Activated naive CD8-positive, alpha-beta T cell treated with anti-CD3 and anti-CD28 coated beads, Interleukin-2, amount 50 U/mL, for 16 hours (primary cell): Measurements from ENCODE around the gene SNAPC3.
"Not testable (repeated sequence)": the region's sequence is repeated elsewhere in the genome, so short reads cannot be mapped to it uniquely, and the experiment has no call there.

Experiments
- DNase-seq: peaks from one replicate; pipeline ENCODE4 v3.0.0-alpha.2; 2020; ENCODE audit warnings: low read depth, low spot score

The SNAPC3 gene

DNA sequence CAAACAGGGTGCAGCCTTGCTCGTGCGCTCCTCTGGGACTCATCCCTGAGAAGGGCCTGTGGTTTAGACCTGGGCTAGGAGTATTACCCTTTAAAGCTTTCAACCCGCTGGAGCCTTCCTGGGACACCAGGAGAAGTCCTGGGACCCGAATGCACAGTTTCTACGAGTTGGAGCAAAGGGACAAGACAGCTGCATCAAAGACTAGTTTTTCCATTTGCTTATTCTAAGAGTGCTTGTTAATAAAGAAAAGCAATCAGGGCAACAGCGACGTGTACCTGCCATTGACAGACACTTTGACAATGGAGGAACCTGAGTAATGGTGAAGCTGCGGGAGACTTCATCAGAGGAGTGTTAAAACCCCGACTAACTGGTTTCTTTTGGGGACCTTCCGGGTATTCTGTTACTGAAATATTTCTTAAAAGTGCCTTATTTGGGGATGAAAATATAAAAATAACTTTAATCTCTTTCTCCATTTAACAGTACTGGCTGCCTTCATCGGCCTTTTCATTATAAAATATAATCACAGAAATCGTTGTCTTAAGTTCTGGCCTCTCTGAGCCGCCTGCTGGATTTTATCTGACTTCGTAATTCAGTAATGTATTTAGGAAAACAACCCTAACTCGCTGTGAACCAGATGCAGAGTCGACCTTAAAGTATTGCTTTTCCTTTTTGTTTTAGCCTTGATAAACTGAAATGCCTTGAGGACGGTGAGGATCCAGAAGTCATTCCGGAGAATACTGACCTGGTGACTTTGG is 732 bp downstream of the SNAPC3 start:
- no peak for DNase-seq

DNA sequence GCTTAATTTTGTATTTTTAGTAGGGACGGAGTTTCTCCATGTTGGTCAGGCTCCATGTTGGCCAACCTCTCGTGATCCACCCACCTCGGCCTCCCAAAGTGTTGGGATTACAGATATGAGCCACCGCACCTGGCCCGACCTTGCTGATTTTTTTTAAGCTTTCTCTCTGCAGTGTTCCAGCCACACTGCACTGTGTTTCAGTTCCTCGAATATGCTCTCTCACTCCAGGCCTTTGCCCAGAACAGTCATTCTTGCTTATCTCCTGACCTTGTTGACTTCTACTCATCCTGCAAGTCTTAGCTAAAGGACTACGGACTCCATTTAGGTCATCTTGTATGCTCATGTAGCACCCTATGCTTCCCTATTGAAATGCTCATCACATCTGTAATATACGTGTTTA is 3.3 kb downstream of the SNAPC3 start:
- no peak for DNase-seq

DNA sequence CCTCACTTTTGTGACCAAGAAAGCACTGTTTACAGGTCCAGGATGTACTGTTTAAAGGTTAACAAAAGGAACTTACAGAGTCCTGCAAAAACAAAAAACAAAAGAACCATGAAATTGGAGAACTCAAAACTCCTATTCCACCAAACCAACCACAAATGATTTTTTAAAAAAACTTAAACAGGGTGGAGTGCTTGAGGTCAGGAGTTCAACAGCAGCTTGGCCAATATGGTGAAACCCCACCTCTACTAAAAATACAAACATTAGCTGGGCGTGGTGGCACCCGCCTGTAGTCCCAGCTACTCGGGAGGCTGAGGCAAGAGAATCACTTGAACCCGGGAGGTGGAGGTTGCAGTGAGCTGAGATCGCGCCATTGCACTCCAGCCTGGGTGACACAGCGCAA is 5.0 kb downstream of the SNAPC3 start:
- not testable (repeated sequence) for DNase-seq

DNA sequence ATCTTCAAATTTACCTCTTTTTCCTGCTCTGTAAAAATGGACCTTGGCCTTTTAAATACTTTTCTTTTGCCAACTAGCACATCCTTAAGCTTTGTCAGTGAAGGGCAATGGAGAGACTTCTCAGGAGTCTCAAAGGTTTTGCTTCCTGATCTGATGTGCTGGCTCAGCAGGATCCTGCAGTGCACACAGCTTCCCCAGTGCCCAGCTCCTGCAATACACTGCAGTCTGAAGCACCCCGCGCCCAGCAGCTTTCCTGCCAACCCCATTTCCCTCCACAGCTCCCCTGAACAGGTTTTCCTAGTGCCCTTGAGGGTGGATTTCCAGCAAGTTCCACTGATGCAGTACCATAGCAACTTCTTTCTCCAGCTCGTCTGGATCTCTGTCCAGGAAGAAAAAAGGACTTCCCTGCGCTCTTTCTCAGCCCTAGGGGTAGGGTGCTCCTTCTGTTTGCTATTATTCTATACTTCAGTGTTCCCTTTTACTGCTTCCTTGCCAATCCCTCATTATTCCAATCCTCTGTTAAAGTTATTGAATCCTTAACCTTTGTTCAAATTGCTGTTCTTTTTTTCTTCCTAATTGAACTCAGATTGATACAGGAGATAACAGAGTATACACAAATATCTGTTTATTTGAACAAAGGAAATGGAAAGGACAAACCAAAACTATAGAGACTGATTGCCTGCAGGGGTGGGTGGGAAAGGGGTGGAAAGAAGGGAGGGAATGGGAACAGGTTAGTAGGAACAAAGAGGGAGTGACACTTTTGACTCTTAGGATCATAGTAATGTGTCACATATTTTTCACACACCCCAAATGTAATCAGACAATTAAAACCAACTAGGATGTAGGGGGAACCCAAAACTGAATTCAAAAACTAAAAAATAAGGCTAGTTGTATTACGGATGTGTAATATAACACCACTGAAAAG is 8.5 kb downstream of the SNAPC3 start:
- DNase-seq, result no peak

DNA sequence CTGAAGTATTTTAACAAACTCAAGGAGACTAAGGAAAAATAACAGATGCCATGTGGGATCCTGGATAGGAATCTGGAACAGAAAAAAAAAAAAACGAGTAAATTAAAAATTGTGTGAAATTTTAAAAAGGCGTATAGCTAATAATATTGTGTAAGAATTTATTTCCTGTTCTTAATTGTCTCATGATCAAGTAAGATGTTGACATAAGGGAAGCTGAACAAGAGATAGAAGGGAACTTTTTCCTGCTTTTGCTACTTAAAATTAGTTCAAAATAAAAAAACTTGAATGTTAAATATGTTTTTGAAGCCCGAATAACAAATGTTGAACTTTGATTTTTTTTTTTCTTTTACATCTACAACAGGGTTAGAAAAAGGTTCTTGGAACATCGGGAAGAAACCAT is 10.5 kb downstream of the SNAPC3 start:
- no peak for DNase-seq

DNA sequence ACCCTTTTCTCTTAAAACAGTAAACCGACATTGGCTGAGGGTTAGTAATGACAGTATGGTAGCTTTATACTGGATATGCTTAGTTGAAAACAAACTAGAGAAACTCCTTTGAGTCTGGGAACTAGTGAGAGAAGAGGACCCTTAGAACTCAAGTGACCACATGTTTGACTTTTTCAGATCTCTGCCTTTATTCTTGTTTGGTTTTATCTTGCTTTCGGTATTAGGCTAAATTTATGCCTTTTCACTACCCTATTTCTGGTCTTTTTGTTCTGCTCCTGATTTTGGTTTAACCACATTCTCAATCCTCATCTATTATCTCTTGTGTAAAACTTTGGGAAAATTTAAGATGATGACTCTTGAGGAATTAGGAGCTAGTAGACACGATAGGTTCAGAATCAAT is 11.0 kb downstream of the SNAPC3 start:
- no peak for DNase-seq

DNA sequence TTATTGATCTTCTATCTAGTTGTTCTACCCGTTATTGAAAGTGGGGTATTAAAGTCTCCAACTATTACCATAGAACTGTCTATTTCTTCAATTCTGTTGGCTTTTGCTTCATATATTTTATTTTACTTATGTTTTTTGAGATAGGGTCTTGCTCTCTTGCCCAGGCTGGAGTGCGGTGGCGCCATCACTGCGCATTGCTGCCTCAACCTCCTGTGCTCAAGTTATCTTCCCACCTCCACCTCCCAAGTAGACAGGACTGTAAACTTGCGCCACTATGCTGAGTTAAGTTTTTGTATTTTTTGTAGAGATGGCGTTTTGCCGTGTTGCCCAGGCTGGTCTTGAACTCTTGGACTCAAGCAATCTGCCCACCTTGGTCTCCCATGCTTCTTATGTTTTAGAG is 16.2 kb downstream of the SNAPC3 start:
- DNase-seq, result no peak

DNA sequence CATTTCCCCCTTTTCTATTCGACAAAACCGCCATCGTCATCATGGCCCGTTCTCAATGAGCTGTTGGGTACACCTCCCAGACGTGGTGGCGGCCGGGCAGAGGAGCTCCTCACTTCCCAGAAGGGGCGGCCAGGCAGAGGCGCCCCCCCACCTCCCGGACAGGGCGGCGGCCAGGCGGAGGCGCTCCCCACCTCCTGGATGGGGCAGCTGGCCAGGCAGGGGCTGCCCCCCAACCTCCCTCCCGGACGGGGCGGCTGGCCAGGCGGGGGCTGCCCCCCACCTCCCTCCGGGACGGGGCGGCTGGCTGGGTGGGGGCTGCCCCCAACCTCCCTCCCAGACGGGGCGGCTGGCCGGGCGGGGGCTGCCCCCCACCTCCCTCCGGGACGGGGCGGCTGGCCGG is 19.2 kb downstream of the SNAPC3 start:
- DNase-seq, result not testable (repeated sequence)

DNA sequence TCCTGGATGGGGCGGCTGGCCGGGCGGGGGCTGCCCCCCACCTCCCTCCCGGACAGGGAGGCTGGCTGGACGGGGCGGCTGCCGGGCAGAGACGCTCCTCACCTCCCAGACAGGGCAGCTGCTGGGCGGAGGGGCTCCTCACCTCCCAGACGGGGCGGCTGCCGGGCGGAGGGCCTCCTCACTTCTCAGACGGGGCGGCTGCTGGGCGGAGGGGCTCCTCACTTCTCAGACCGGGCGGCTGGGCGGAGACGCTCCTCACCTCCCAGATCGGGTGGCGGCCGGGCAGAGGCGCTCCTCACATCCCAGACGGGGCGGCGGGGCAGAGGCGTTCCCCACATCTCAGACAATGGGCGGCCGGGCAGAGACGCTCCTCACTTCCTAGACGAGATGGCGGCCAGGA is 19.6 kb downstream of the SNAPC3 start:
- DNase-seq, result not testable (repeated sequence)

DNA sequence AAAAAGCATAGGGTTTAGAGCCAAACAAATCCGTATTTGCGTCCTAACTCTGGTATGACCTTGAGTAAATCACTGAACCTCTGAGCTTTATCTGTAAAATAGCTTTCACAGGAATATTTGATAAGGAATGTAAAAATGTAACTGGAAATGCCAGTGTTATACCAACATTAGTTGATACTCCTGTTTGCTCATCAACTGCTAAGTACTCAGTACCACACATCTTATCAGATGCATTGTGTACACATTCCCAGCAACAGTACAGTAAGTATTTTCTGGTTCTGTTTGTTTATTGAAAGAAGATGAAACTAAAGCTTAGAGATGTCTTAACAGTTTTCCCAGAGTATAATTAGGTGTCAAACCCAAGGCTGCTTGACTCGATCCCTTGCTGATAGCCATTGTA is 21.5 kb downstream of the SNAPC3 start:
- DNase-seq, result no peak

DNA sequence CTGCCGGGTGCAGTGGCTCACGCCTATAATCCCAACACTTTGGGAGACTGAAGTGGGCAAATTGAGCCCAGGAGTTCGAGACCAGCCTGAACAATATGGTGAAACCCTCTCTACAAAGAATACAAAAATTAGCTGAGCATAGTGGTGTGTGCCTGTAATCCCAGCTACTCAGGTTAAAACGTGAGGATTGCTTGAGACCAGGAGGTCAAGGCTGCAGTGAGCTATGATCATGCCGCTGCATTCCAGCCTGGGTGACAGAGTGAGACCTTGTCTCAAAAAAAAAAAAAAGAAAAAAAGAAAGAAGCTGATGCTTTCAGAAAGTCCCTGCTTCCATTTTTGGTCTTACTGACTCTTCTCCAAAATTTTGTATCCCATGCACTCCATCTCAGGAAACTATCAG is 31.3 kb downstream of the SNAPC3 start:
- DNase-seq, result no peak

DNA sequence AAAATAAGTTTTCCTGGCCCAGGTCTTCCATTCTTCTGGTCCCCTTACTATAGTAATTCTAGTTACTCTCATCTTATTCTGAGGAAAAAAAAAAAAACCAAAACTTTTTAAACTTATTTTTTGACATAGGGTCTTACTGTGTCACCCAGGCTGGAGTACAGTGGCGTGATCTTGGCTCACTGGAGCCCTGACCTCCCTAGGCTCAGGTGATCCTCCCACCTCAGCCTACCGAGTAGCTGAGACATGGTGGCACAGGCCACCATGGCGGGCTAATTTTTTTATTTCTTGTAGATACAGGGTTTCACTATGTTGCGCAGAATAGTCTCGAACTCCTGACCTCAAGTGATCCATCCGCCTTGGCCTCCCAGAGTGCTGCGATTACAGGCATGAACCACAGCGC is 38.4 kb downstream of the SNAPC3 start:
- DNase-seq, result no peak

DNA sequence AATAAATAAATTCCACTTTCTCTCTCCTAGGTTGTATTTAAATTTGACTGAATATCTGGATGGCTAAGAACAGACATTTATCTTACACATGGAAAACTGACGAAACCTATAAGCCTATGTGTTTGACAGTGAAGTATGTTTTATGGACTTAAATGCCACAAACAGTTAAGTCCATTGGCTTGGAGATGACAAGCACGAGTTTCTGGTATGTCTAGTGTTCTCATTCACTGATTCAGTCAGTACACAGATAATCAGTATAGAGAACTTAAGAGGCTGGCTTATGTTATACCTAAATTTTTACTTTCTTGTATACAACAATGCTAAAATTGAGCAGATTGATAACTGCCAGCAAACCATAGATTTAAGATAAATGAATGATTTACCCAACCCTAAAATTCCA is 38.9 kb downstream of the SNAPC3 start:
- DNase-seq, result no peak

DNA sequence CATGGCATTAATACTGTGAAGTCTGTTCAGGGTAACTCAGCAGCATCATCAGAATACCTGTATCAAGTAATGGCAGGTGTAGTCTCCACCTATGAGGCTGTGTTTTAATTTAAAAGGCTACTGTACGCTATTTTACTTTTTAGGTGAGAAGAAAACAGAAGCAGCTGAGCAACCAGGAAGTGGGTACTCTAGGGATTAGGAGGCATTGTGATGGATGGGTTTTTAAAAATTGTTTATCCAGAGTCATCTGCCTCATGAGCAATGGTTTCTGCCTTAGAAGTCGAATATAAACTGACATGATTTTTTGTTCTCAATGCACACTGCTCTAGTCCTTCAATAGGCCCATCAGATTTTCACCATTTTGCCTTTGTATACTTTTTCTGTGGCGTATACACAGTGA is 45.5 kb downstream of the SNAPC3 start:
- no peak for DNase-seq

DNA sequence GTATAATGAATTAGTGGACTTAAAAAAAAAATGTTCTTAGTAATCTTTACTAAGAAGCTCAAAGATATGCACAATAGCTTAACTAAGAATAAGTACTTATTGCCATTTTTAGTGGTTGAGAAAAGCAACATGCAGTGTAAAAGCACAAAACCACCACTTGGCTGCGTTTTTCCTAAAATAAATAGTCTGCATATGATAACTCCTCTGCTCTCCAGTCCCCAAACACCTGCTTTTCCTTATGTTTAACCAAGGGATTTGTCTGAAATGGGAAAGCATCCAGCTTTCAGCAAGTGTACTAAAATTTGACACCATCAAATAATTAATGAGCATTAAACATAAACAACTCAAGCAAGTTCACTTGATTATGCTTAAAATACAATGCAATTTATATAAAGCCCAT is 46.7 kb downstream of the SNAPC3 start:
- DNase-seq, result no peak

DNA sequence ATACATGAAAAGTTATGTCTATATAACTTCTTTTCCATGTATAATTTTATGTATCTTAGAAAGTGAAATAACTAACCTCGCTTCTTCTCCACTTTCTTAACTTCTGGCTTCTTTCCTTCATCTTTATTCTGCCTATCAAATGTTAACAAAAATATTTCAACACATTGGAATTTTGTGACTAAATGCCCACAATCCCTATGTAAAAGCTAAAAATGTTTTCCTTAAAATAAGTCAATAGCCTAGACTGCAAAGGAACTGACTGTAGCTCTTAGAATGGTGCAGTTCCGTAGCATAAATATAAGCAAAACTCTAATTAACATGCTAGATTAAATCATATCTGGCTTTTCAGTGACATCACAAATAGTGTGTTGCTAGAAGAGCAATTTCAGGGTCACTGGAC is 47.2 kb downstream of the SNAPC3 start:
- no peak for DNase-seq

DNA sequence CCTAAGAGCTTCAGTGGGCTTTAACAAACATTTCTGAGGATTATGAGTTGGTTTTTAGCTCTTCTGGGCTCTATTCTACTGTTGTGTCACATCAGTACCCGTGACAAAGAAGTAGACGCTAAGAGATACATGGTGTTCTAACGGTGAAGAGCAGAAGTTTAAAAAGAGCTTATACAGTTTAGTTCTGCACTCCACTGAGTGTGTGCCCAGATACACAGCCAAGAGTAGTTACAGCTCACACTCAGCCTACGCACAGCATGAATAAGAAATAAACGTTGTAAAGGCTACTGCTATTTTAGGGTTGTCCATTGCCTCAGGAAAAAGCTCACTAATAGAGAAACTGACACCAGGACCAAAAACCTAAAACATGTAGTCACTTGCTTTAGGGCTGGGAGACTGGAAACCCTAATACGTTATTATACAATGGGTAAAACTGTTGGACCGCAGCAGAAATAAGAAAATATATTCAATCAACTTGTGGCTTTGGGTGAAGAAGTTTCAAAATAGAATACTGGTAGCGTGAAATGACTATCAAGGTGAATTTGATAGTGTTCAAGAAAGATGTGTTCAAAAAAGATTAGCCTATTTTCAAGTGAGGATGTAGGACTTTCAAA is 53.4 kb downstream of the SNAPC3 start:
- DNase-seq, result no peak

DNA sequence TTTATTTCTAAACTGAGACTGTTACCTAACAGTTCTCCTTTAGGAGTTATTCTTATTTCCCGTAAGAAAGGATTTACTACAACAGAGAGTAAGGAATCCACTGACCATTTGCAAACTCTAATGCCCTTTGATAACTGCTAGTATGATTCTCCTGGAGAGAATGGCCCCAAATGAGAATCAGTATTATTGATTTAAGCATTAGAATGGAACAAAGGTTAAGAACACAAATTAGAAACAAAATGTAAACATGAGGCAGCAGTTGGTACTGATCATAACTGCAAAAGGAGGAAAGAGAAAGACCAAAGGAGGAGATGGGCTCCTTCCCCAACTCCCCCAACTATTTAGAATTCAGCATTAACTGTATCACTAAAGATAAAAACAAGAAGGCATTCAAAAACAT is 57.4 kb downstream of the SNAPC3 start:
- DNase-seq, result no peak

DNA sequence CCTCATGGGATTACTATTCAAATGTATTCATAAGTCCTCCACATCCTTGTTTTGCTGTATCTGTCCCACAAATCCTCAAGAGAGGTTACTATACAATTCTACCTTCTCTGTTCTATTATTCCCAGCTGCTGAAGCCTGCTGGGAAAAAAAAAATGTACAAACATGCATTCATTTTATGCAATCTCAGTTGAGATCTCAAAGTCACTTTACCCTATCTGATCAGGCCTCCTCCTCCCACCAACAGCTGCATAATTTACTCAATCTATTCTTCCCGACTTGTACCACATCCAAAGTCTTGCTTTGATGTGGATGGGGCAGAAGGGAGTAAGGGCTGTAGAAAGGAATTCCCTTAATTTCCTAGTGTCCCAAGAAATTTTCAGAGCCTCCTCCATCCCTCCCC is 59.5 kb downstream of the SNAPC3 start:
- DNase-seq, result no peak

DNA sequence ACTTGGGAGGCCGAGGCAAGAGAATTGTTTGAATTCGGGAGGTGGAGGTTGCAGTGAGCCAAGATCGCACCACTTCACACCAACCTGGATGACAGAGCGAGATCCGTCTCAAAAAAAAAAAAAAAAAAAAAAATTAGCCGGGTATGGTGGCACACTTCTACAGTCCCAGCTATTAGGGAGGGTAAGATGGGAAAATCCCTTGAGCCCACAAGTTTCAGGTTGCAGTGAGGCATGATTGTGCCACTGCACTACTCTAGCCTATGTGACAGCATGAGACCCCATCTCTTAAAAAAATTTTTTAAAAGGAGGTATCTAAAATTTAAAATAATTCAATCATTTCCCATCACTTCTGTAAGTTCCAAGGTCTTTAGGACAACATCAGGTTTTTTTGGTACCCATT is 62.1 kb downstream of the SNAPC3 start:
- no peak for DNase-seq

DNA sequence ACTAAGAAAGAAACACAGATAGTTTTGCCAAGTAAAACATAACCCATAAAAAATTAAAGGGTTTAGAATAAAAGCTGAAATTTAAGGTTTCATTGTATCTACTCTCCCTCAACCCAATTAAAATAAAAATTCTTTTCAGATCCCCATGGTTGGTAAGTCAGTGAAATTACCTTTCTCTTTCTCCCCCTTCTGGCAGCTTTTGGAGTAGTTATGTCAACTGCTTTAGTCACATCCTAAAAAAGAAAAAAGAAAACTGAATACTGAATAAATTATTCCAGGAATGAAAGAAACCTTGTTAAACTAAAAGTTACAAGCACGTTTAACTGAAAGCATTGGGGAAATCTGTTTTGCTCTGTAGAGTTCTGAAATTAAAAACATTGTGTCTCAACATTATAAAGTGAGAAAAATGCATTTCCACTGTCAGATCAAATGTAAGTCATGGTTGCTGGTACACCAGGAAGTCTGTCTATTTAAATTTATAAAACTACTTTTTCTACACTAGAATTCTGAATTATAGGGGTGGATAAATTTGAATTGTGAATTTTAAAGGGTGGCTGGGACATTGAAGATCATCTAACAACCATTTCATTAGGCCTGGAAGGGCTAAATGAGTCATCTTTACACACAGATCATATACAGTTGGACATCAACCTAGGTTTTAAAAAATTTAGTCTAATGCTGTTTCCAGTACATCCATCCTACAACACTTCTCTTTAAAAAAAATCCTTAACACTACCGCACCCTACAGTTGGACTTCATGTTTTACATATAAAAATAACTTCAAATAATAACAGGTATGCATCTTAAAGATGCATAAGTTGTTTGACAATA is 63.4 kb downstream of the SNAPC3 start:
- no peak for DNase-seq

DNA sequence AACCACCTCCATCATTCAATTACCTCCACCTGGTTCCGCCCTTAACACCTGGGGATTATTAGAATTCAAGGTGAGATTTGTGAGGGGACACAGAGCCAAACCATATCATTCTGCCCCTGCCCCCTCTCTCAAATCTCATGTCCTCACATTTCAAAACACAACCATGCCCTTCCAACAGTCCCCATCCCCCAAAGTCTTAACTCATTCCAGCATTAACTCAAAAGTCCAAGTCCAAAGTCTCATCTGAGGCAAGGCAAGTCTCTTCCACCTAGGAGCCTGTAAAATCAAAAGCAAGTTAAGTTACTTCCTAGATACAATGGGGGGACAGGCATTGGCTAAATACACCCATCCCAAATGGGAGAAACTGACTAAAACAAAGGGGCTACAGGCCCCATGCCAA is 69.3 kb downstream of the SNAPC3 start:
- no peak for DNase-seq
